Small intestine (tissue), 7 donors: ENCODE data around the gene MSRB3. TPM values are rescaled to one million over a fixed set of nuclear protein-coding genes. Genes with fewer than 3 reads are reported as not detected.
A peak's percentile ranks its signal among the peaks of the same experiment; 100 is the strongest.
"Not testable (repeated sequence)": the region's sequence is repeated elsewhere in the genome, so short reads cannot be mapped to it uniquely, and the experiment has no call there.

Experiments
- DNase-seq, 2 donors: peaks; one replicate each; pipeline versions ENCODE4 v3.0.0 to v3.0.0-alpha.2; 2013
- FAIRE-seq: peaks from 2 replicates; lab custom pipeline; 2012; peaks lifted over from hg19 to GRCh38; lab: Jason Lieb, UNC
- H3K27ac ChIP-seq, 3 donors: one replicate each; pipeline ENCODE4 v1.5.1; 2013; ENCODE audit warnings: low read length in 2 of 3, mild to moderate bottlenecking in 2 of 3, control low read depth in 1 of 3, inconsistent platforms in 1 of 3, low read depth in 1 of 3, moderate library complexity in 1 of 3
- H3K27me3 ChIP-seq, 3 donors: one replicate each; pipeline ENCODE4 v1.6.1; 2013; ENCODE audit warnings: low read length in 3 of 3, inconsistent platforms in 1 of 3; ENCODE audit not compliant: control insufficient read depth in 3 of 3, insufficient read depth in 3 of 3
- H3K36me3 ChIP-seq, 3 donors: one replicate each; pipeline ENCODE4 v1.6.1; 2013; ENCODE audit warnings: low read length in 3 of 3, inconsistent platforms in 1 of 3, low read depth in 1 of 3, mild to moderate bottlenecking in 1 of 3, moderate library complexity in 1 of 3; ENCODE audit not compliant: control insufficient read depth in 3 of 3, insufficient read depth in 2 of 3
- H3K4me1 ChIP-seq, 3 donors: one replicate each; pipeline ENCODE4 v1.6.1; 2013; ENCODE audit warnings: low read length in 2 of 3, inconsistent platforms in 1 of 3, low read depth in 1 of 3, mild to moderate bottlenecking in 1 of 3, moderate library complexity in 1 of 3; ENCODE audit not compliant: control insufficient read depth in 3 of 3, insufficient read depth in 2 of 3
- H3K4me3 ChIP-seq, 3 donors: one replicate each; pipeline ENCODE4 v1.5.1; 2013; ENCODE audit warnings: low read length in 3 of 3, control low read depth in 1 of 3, inconsistent platforms in 1 of 3, low read depth in 1 of 3, mild to moderate bottlenecking in 1 of 3, moderate library complexity in 1 of 3
- H3K9me3 ChIP-seq, 2 donors: one replicate each; pipeline ENCODE4 v1.6.1; 2013; ENCODE audit warnings: low read depth in 1 of 2, low read length in 1 of 2; ENCODE audit not compliant: control insufficient read depth in 2 of 2, insufficient read depth in 1 of 2
- WGBS, 3 donors: extraction: QIAGEN DNeasy Blood & Tissue Kit; methylation state at CpG; one replicate each; pipeline ENCODE4 v1.1.7; 2013; 5-methylcytosine and 5-hydroxymethylcytosine counted together
- polyA plus RNA-seq, 4 donors: library from polyadenylated mRNA; stranded (reverse) in 3 of 4; unstranded in 1 of 4; fragments of 200-250 nt in 3 of 4; fragments of 120-200 nt in 1 of 4; gene quantifications; one replicate each; pipeline versions ENCODE4 v1.2.1 to v1.2.3, GENCODE V29; 2013
- donor health status: healthy with polysubstance abuse.
- donor health status: control.
- donor health status: control.
- donor health status: Bipolar disorder and iron deficiency.
- donor health status: healthy.

MSRB3 gene
- polyA plus RNA-seq, 4 donors = 0.89 to 12.7 (median 4.3) TPM

- H3K27me3 ChIP-seq = no peaks in the 10 kb centered on the region
- H3K36me3 ChIP-seq = no peaks in the 10 kb centered on the region
- no peaks in the 10 kb centered on the region for H3K9me3 ChIP-seq
- no peak for DNase-seq
- no peak for FAIRE-seq
- no peak overlapping the region for H3K4me3 ChIP-seq
- 14 to 32% (median 20%) methylated on average over 3 of the region's 3 CpGs for WGBS, 3 donors
- no peak overlapping the region for H3K27ac ChIP-seq
- peaks cover 0 to 3% (median 2%) of the 10 kb centered on the region in 3 donors for H3K4me1 ChIP-seq
Measured at GRCh38 chr12:65307169-65307501, 28.7 kb downstream of the MSRB3 start.

GRCh38 chr12:65308006-65308405, 29.5 kb downstream of the MSRB3 start:
- Histone ChIP-seq H3K27me3 (no peaks in the 10 kb centered on the region), H3K4me1 (peaks cover 0 to 3% (median 2%) of the 10 kb centered on the region in 3 donors)
- WGBS, 3 donors = 33 to 42% (median 35%) methylated on average over 4 of the region's 4 CpGs

GRCh38 chr12:65308601-65309071, 30.2 kb downstream of the MSRB3 start:
- Histone ChIP-seq H3K4me1 (peaks cover 0 to 3% (median 2%) of the 10 kb centered on the region in 3 donors), H3K9me3 (no peaks in the 10 kb centered on the region), H3K4me3 (no peak overlapping the region), H3K27me3 (no peaks in the 10 kb centered on the region), H3K36me3 (no peaks in the 10 kb centered on the region), H3K27ac (no peak overlapping the region)
- no peak for FAIRE-seq
- no peak for DNase-seq
- 57 to 72% (median 60%) methylated on average over 3 of the region's 3 CpGs for WGBS, 3 donors

More at GRCh38 chr12:65308006-65308405, 29.5 kb downstream of the MSRB3 start:
- FAIRE-seq (no peak), DNase-seq (peak in 1 of 2 donors; percentile 28)
- H3K4me3 ChIP-seq = no peak overlapping the region
- H3K27ac ChIP-seq = no peak overlapping the region
- no peaks in the 10 kb centered on the region for H3K36me3 ChIP-seq
- no peaks in the 10 kb centered on the region for H3K9me3 ChIP-seq

- WGBS, 3 donors = 37 to 65% (median 54%) methylated on average over 1 of the region's 1 CpG
Measured at GRCh38 chr12:65311260-65311659, 32.8 kb downstream of the MSRB3 start.

GRCh38 chr12:65313719-65314317, 35.3 kb downstream of the MSRB3 start:
- no peaks in the 10 kb centered on the region for H3K9me3 ChIP-seq
- H3K4me1 ChIP-seq = no peaks in the 10 kb centered on the region
- no peaks in the 10 kb centered on the region for H3K27me3 ChIP-seq
- no peak overlapping the region for H3K27ac ChIP-seq
- H3K4me3 ChIP-seq = no peak overlapping the region
- DNase-seq (peak; percentile 30 to 38), FAIRE-seq (peak; percentile 39)
- 12 to 43% (median 15%) methylated on average over 2 of the region's 2 CpGs for WGBS, 3 donors
- H3K36me3 ChIP-seq = no peaks in the 10 kb centered on the region

More at GRCh38 chr12:65311260-65311659, 32.8 kb downstream of the MSRB3 start:
- Histone ChIP-seq H3K4me1 (peaks cover 0 to 3% (median 2%) of the 10 kb centered on the region in 3 donors), H3K4me3 (no peak overlapping the region), H3K27ac (no peak overlapping the region), H3K36me3 (no peaks in the 10 kb centered on the region), H3K9me3 (no peaks in the 10 kb centered on the region), H3K27me3 (no peaks in the 10 kb centered on the region)
- DNase-seq (no peak), FAIRE-seq (no peak)

GRCh38 chr12:65315238-65315637, 36.8 kb downstream of the MSRB3 start:
- H3K9me3 ChIP-seq, H3K4me1 ChIP-seq, DNase-seq, H3K27ac ChIP-seq, FAIRE-seq, H3K4me3 ChIP-seq, H3K36me3 ChIP-seq, H3K27me3 ChIP-seq: not testable (repeated sequence)
- WGBS, 3 donors = 93 to 97% (median 95%) methylated on average over 12 of the region's 12 CpGs

- DNase-seq (no peak), FAIRE-seq (no peak)
- Histone ChIP-seq H3K27me3 (no peaks in the 10 kb centered on the region), H3K36me3 (no peaks in the 10 kb centered on the region), H3K27ac (no peak overlapping the region), H3K9me3 (no peaks in the 10 kb centered on the region), H3K4me1 (peaks cover 0 to 3% (median 0%) of the 10 kb centered on the region in 3 donors), H3K4me3 (no peak overlapping the region)
- 81 to 89% (median 89%) methylated on average over 4 of the region's 4 CpGs for WGBS, 3 donors
Measured at GRCh38 chr12:65318186-65318685, 39.8 kb downstream of the MSRB3 start.

- Histone ChIP-seq H3K4me1 (peaks cover 0 to 3% (median 0%) of the 10 kb centered on the region in 3 donors), H3K9me3 (no peaks in the 10 kb centered on the region), H3K27ac (no peak overlapping the region), H3K36me3 (no peaks in the 10 kb centered on the region), H3K27me3 (no peaks in the 10 kb centered on the region), H3K4me3 (no peak overlapping the region)
- 36 to 59% (median 45%) methylated on average over 3 of the region's 3 CpGs for WGBS, 3 donors
- DNase-seq = peak in 1 of 2 donors; percentile 41
- FAIRE-seq = no peak
Measured at GRCh38 chr12:65319688-65320200, 41.3 kb downstream of the MSRB3 start.
